Immature natural killer cell (primary cell): ENCODE results near the gene EDN3. TPM values are rescaled to one million over a fixed set of nuclear protein-coding genes. Genes with fewer than 3 reads are reported as not detected.

Source experiments
- DNase-seq, 3 donors: peaks; one replicate each; pipeline ENCODE4 v3.0.0; 2022; ENCODE audit warnings: mixed read lengths in 1 of 3
- H3K27ac Mint-ChIP-seq, 6 donors: one replicate each; pipeline ENCODE4 v1.8.0; 2020; ENCODE audit warnings: mixed read lengths in 6 of 6, mild to moderate bottlenecking in 5 of 6, inconsistent platforms in 4 of 6, moderate library complexity in 3 of 6
- H3K27me3 Mint-ChIP-seq, 3 donors: one replicate each; pipeline ENCODE4 v1.8.0; 2020 to 2021; ENCODE audit warnings: low read depth in 3 of 3, mild to moderate bottlenecking in 3 of 3, mixed read lengths in 3 of 3, moderate library complexity in 3 of 3, inconsistent platforms in 1 of 3
- H3K36me3 Mint-ChIP-seq, 3 donors: one replicate each; pipeline ENCODE4 v1.8.0; 2020; ENCODE audit warnings: mixed read lengths in 3 of 3, inconsistent platforms in 2 of 3, mild to moderate bottlenecking in 2 of 3
- H3K4me1 Mint-ChIP-seq, 2 donors: one replicate each; pipeline ENCODE4 v1.8.0; 2020; ENCODE audit warnings: inconsistent platforms in 2 of 2, mild to moderate bottlenecking in 2 of 2, mixed read lengths in 2 of 2, moderate library complexity in 1 of 2
- H3K4me3 Mint-ChIP-seq, 5 donors: one replicate each; pipeline ENCODE4 v1.8.0; 2020; ENCODE audit warnings: mild to moderate bottlenecking in 5 of 5, mixed read lengths in 5 of 5, inconsistent platforms in 3 of 5, moderate library complexity in 3 of 5
- H3K9me3 Mint-ChIP-seq, 6 donors: one replicate each; pipeline ENCODE4 v1.8.0; 2020; ENCODE audit warnings: mild to moderate bottlenecking in 6 of 6, mixed read lengths in 6 of 6, inconsistent platforms in 4 of 6, moderate library complexity in 3 of 6
- polyA plus RNA-seq, 3 donors: library from polyadenylated mRNA; unstranded; fragments of 300-500 nt; fragmentation: Illumina TruSeq; gene quantifications; one replicate each; pipeline ENCODE4 v1.2.3, GENCODE V29; 2021

Gene EDN3
- polyA plus RNA-seq, 3 donors from 2014 or later: not detected

- peaks cover 2 to 6% (median 5%) of the 10 kb centered on the region in 3 donors for H3K27me3 Mint-ChIP-seq
- H3K4me3 Mint-ChIP-seq: no peak overlapping the region
- no peak overlapping the region for H3K27ac Mint-ChIP-seq
- H3K9me3 Mint-ChIP-seq: no peaks in the 10 kb centered on the region
- H3K4me1 Mint-ChIP-seq: peaks cover 4 to 8% of the 10 kb centered on the region in 2 donors
- no peak for DNase-seq
- peaks cover 0 to 10% (median 0%) of the 10 kb centered on the region in 3 donors for H3K36me3 Mint-ChIP-seq
Observed at GRCh38 chr20:59289994-59290393, 10.4 kb upstream of the EDN3 start.

GRCh38 chr20:59291740-59292383 is 8.5 kb upstream of the EDN3 start:
- Mint-ChIP-seq H3K4me3 (no peak overlapping the region), H3K9me3 (no peaks in the 10 kb centered on the region), H3K27ac (no peak overlapping the region), H3K27me3 (peaks cover 2 to 7% (median 6%) of the 10 kb centered on the region in 3 donors), H3K4me1 (peaks cover 4 to 8% of the 10 kb centered on the region in 2 donors), H3K36me3 (peaks cover 0 to 4% (median 0%) of the 10 kb centered on the region in 3 donors)
- no peak for DNase-seq

- Mint-ChIP-seq H3K27ac (no peak overlapping the region), H3K9me3 (no peaks in the 10 kb centered on the region), H3K36me3 (no peaks in the 10 kb centered on the region), H3K27me3 (peaks cover 2 to 25% (median 7%) of the 10 kb centered on the region in 3 donors), H3K4me3 (no peak overlapping the region), H3K4me1 (peaks cover 4 to 8% of the 10 kb centered on the region in 2 donors)
- no peak for DNase-seq
Observed at GRCh38 chr20:59295531-59295930, 4.9 kb upstream of the EDN3 start.

DNA sequence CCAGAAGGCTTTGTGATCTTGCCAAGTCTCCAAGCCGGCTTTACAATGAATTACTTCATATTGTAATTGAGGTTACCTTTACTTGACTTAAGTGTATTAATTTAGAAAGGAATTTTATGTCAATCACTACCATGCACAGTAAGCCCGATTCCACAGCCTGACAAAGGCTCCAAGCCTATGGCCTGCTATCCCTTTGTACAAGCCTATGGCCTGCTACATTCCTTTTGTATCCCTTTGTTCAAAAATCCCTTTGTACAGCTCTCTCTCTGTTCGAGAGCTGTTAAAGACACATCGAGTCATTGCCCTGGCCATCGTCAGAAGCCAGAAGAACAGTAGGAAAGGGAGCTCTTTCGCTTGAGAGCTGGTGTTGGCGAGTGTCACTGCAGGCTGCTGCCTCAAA is 2.7 kb upstream of the EDN3 start:
- Mint-ChIP-seq H3K27me3 (peaks cover 2 to 29% (median 5%) of the 10 kb centered on the region in 3 donors), H3K36me3 (no peaks in the 10 kb centered on the region), H3K27ac (no peak overlapping the region), H3K4me3 (no peak overlapping the region), H3K9me3 (no peaks in the 10 kb centered on the region), H3K4me1 (peaks cover 4 to 8% of the 10 kb centered on the region in 2 donors)
- no peak for DNase-seq

- H3K4me1 Mint-ChIP-seq: no peaks in the 10 kb centered on the region
- no peaks in the 10 kb centered on the region for H3K36me3 Mint-ChIP-seq
- no peak overlapping the region for H3K4me3 Mint-ChIP-seq
- H3K27me3 Mint-ChIP-seq: peaks cover 5 to 41% (median 6%) of the 10 kb centered on the region in 3 donors
- DNase-seq: no peak
- H3K9me3 Mint-ChIP-seq: no peaks in the 10 kb centered on the region
- H3K27ac Mint-ChIP-seq: no peak overlapping the region
Observed at GRCh38 chr20:59299945-59300332, 472 bp upstream of the EDN3 start.

- Mint-ChIP-seq H3K4me1 (no peaks in the 10 kb centered on the region), H3K36me3 (no peaks in the 10 kb centered on the region), H3K27me3 (peaks cover 3 to 41% (median 5%) of the 10 kb centered on the region in 3 donors), H3K9me3 (no peaks in the 10 kb centered on the region), H3K27ac (no peak overlapping the region), H3K4me3 (no peak overlapping the region)
- DNase-seq: no peak
Observed at GRCh38 chr20:59301343-59302007, 1.1 kb downstream of the EDN3 start.

GRCh38 chr20:59305908-59306655 is 5.7 kb downstream of the EDN3 start:
- Mint-ChIP-seq H3K4me3 (no peak overlapping the region), H3K9me3 (no peaks in the 10 kb centered on the region), H3K27ac (no peak overlapping the region), H3K27me3 (peaks cover 3 to 21% (median 5%) of the 10 kb centered on the region in 3 donors), H3K36me3 (no peaks in the 10 kb centered on the region), H3K4me1 (no peaks in the 10 kb centered on the region)
- DNase-seq: no peak

DNA sequence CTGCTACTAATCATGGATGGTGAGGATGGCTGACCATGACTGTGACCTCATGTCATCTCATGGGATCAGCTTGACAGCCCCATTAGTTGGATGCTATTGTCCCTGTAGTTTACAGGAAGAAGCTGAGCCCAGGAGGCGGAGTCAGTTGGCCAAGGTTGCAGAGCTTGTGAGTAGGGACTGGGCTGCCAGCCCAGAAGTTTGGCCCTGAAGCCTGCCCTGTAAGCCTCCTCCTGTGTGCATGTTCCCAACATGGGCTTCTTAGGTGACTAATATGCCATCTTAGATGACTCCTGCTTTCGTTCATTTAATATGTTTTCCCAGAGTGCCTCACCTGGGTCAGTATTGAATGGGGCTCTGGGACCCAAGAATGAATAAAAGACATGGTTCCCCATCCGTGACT is 6.9 kb downstream of the EDN3 start:
- Mint-ChIP-seq H3K36me3 (no peaks in the 10 kb centered on the region), H3K4me3 (no peak overlapping the region), H3K4me1 (no peaks in the 10 kb centered on the region), H3K9me3 (no peaks in the 10 kb centered on the region), H3K27me3 (peaks cover 3 to 21% (median 5%) of the 10 kb centered on the region in 3 donors), H3K27ac (no peak overlapping the region)
- no peak for DNase-seq

DNA sequence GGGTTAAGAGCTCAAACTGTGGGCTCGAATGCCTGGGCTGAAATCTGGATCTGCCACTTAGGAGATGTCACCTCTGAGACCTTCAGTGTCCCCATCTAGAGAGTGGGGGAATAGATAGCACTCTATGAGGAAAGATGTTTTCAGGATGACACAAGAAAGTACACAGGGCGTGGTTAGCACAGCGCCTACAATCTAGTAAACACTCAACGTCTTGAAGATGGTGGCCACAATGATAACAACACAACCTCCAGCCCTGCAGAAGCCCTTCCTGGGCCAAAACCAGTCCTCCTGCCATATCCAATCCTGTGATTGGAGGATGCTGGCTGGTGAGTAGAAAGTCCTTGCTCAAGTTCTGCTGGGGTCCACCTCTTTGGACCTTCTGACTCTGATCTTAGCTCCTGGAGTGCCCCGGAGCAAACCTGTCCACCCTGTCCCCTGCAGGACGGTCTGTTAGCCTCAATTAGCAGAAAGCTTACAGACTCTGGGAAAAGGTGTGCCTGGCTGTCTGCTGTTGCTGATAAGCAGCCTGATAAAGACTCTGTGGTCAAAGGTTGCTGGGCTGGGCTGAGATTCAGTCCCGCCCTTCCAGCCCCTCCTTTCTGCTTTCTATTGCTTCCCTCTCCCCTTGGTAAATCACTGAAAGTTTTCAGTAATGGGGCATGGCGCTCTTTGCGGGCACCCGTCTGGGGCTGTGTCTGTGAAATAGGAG is 8.2 kb downstream of the EDN3 start:
- no peaks in the 10 kb centered on the region for H3K4me1 Mint-ChIP-seq
- no peak for DNase-seq
- H3K4me3 Mint-ChIP-seq: no peak overlapping the region
- H3K36me3 Mint-ChIP-seq: no peaks in the 10 kb centered on the region
- H3K27ac Mint-ChIP-seq: no peak overlapping the region
- peaks cover 3 to 9% (median 5%) of the 10 kb centered on the region in 3 donors for H3K27me3 Mint-ChIP-seq
- no peaks in the 10 kb centered on the region for H3K9me3 Mint-ChIP-seq

DNA sequence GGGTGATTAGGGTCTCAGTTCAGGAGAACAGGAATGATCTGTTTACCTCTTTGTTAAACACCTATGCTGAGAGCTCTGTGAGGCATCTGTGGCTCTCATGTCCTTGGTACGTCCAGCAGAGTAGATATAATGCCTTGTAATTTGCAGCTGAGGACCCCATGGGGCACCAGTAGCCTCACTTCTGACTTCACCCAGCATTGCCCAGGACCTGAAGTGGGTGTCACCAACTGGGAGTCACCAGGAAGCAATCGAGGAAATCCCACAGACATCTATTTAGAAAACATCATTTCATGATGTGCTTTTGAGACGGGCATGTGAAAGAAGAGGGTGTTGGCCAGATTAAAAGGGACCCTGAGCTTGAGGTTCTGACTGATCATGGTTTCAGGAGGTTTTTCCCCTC is 8.8 kb downstream of the EDN3 start:
- Mint-ChIP-seq H3K4me1 (no peaks in the 10 kb centered on the region), H3K27me3 (peaks cover 2 to 5% (median 3%) of the 10 kb centered on the region in 3 donors), H3K36me3 (no peaks in the 10 kb centered on the region), H3K4me3 (no peak overlapping the region), H3K9me3 (no peaks in the 10 kb centered on the region), H3K27ac (no peak overlapping the region)
- no peak for DNase-seq

- Mint-ChIP-seq H3K9me3 (no peaks in the 10 kb centered on the region), H3K27me3 (peaks cover 0 to 4% (median 2%) of the 10 kb centered on the region in 3 donors), H3K4me3 (no peak overlapping the region), H3K4me1 (no peaks in the 10 kb centered on the region), H3K36me3 (no peaks in the 10 kb centered on the region), H3K27ac (no peak overlapping the region)
- no peak for DNase-seq
Observed at GRCh38 chr20:59314997-59315396, 14.6 kb downstream of the EDN3 start.

GRCh38 chr20:59316911-59317731 is 16.7 kb downstream of the EDN3 start:
- H3K9me3 Mint-ChIP-seq: no peaks in the 10 kb centered on the region
- no peak for DNase-seq
- H3K4me3 Mint-ChIP-seq: no peak overlapping the region
- no peaks in the 10 kb centered on the region for H3K36me3 Mint-ChIP-seq
- H3K27me3 Mint-ChIP-seq: peaks cover 0 to 4% (median 2%) of the 10 kb centered on the region in 3 donors
- no peaks in the 10 kb centered on the region for H3K4me1 Mint-ChIP-seq
- no peak overlapping the region for H3K27ac Mint-ChIP-seq

DNA sequence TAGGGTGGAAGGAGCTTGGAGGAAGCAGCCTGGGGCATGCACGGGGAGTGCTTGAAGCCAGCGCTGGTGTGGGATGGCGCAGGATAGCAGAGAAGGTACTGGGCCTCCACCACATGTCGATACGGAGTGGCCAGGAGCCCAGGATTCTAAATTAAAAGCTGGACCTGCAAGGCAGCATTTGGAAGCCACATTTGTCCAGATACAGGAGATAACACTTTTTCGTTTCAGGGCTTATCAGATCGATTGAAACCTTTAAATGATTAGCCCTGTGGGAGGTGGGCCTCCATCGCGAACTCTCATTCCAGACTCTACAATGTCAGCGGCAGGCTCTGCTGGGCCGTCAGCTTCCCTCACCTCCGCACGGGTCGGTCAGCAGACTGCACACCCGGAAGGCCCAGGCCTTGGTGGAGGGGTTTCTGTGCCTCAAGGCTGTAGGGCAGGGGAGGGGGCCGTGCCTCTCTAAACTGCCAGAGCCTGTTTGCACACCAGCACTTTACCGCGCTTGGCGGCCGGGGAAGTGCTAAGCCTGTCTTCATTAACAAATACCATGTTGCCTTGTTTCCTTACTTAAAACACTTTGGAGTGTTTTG is 17.9 kb downstream of the EDN3 start:
- no peaks in the 10 kb centered on the region for H3K9me3 Mint-ChIP-seq
- H3K27me3 Mint-ChIP-seq: peaks cover 0 to 4% (median 2%) of the 10 kb centered on the region in 3 donors
- H3K4me3 Mint-ChIP-seq: no peak overlapping the region
- no peaks in the 10 kb centered on the region for H3K36me3 Mint-ChIP-seq
- no peak overlapping the region for H3K27ac Mint-ChIP-seq
- H3K4me1 Mint-ChIP-seq: no peaks in the 10 kb centered on the region
- no peak for DNase-seq
